D721Med (cell line): ENCODE data around the gene PELO.

ENCODE experiments used
- DNase-seq: peaks from one replicate; pipeline ENCODE4 v3.0.0; 2011; ENCODE audit warnings: low spot score; ENCODE audit not compliant: insufficient read length
- FAIRE-seq: peaks from 2 replicates; lab custom pipeline; 2011; peaks lifted over from hg19 to GRCh38; lab: Jason Lieb, UNC
- TF ChIP-seq, protein P1 (sequence below): IDR thresholded peaks from 2 replicates; pipeline ENCODE4 v1.5.1; 2012; ENCODE audit warnings: mild to moderate bottlenecking, control low read depth; ENCODE audit not compliant: insufficient read depth; ENCODE audit errors: missing control alignments

The PELO gene

DNA sequence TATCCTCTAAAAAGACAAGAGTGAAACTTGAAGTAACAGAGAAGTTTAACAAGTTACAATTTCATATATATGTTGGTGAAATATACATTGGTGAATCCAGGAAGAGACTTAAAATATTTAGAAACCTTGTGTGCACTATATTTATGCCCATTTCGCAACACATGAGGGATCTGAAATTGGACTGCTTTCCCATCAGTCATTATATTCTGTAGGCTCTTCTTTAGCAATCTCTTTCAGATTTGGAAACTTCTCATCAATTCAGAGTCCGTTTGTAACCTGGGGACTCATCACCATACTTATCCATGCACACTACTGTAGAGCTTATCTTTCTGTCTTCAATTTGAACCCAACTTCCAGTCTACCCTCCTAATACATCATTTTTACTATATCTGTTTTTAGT lies 2.1 kb downstream of the PELO start:
- no peak for DNase-seq
- TF ChIP-seq, protein P1, sequence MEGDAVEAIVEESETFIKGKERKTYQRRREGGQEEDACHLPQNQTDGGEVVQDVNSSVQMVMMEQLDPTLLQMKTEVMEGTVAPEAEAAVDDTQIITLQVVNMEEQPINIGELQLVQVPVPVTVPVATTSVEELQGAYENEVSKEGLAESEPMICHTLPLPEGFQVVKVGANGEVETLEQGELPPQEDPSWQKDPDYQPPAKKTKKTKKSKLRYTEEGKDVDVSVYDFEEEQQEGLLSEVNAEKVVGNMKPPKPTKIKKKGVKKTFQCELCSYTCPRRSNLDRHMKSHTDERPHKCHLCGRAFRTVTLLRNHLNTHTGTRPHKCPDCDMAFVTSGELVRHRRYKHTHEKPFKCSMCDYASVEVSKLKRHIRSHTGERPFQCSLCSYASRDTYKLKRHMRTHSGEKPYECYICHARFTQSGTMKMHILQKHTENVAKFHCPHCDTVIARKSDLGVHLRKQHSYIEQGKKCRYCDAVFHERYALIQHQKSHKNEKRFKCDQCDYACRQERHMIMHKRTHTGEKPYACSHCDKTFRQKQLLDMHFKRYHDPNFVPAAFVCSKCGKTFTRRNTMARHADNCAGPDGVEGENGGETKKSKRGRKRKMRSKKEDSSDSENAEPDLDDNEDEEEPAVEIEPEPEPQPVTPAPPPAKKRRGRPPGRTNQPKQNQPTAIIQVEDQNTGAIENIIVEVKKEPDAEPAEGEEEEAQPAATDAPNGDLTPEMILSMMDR: no peak
- FAIRE-seq: no peak

DNA sequence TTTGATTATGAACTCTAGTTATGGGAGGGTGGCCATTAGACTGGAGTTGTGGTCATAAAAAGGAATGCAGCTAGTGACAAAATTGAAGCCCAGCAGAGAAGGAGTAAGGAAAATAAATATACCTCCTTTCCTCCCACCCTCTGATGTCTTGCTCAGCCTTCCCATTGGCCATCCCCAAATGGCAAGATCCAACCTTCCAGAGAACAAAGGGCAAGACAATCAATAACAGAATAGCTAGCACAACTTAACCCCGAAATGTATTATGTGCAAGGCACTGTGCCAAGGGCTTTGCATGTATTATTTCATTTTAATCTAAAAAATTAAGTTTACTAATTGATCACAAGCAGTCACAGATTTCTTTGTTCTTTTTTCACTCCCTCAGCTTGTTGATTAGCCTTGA lies 3.6 kb downstream of the PELO start:
- FAIRE-seq (no peak), DNase-seq (no peak)
- TF ChIP-seq, protein P1: no peak

DNA sequence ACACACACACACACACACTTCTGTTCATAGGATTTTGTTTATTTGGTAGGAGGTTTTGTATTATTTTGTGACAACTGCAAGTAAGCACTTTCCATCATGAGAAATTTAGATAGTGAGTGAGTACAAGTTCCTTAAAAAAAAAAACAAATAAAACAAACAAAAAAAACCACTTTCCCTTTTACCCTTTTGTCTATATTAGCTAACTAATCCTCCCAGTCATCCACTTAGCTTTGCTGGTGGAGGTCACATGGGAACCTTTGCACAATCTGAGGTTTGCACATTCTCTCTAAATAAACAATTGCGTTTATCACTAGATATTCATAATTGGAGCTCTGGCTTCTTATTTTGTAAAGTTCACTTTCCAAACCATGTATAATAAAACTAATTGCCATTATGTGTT lies 6.8 kb downstream of the PELO start:
- TF ChIP-seq, protein P1: no peak
- FAIRE-seq: no peak
- DNase-seq: no peak

DNA sequence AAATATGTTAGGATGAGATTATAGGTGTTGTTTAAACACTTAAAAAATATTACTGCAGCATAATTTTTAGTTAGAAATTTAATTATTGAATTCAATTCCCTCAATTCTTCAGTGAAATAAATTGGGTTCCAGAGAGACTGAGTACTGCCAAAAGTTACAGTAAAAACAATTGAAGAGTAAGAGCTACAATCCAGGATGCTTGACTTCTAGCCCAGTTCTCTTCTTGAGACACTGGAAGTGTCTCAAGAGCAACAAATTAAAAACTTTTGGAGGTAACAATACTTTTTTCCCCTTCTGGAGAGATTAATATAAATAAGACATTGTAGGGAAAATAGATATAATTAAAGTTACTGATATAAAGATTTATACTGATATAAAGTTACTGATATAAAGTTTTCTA lies 8.3 kb downstream of the PELO start:
- DNase-seq (no peak), FAIRE-seq (no peak)
- TF ChIP-seq, protein P1: no peak

DNA sequence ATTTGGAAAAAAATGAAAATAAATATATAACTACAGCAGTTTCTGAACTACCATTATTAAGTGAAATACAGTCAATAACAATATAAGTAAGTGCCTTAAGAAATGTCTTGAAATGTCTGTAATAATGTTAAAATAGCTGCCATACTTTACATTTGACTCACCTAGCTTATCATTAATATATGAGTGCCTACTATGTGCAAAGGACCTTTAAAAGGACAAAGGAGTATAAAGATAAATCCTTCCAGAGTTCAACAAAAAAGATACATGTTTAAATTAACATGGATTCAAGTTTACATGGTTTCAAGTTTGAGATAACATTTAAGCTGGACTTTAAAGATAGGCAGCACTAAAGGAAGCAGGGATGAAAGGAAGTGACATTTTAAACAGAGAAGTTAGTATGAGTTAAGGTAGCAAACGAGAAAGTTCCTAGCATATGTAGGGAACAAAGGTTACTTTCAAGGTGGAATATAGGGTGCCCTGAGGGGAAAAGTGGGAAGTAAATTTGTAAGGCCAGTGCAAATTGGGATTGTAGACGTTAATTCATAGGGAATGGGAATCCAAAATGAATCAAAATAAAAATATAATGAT lies 8.9 kb downstream of the PELO start:
- FAIRE-seq: no peak
- TF ChIP-seq, protein P1: no peak
- DNase-seq: no peak

DNA sequence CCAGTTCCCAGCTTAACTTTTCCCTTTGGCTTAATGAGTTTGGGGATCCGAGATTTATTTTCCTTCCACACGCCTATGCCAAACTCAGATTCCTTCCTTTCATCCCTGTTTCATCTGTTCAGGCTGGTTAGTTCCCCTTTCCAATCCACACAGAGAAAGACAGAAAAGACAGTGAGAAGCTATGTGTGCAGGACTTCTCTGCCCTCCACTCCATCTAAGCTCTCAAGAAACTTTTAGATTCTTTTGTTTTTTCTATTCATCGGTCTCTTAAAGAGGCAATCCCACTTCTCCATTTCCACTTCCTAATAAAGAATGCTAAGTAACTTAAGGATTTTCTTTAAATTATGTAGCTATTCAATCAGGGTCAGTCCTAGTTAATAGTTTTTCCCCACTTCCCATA lies 11.2 kb downstream of the PELO start:
- TF ChIP-seq, protein P1: no peak
- FAIRE-seq (no peak), DNase-seq (no peak)

DNA sequence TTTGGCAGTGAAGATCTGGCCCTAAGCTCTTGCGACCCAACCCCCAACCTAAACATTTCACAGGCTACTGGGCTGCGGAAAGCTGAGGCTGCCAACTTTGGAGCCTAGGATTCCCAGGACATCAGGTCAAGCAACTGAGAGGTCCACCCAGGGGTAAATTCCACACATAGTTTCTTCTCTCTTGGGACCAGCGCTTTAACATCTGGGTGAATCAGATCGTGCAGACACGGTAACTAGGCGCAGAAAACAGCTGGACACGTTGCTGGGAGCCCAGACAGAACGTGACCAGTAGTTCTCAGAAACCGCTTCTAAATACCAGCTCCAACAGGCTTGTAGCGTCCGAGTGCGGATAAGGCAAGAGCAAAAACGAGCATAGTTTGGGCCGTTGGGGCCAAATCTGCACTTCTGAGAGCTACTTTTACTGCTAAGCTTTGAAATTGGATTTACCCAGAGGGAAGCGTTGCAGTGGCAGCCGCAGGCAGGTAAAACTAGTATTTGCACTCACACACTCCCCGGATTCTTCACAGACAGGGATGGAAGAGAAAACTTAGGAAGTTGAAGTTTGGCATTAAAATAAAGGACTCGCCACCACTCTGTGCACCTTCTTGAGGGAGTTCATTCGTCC lies 11.8 kb downstream of the PELO start:
- no peak for FAIRE-seq
- DNase-seq: no peak
- TF ChIP-seq, protein P1: no peak
